Body of pancreas (tissue), 4 donors: Measurements from ENCODE around the gene DYNC1I1. TPM values are rescaled to one million over a fixed set of nuclear protein-coding genes. Genes with fewer than 3 reads are reported as not detected.

Experiments
- ATAC-seq: fragments of 150-250 bp; one replicate; pipeline ENCODE4 v1.9.1; 2016
- DNase-seq, 4 donors: peaks; one replicate each; pipeline ENCODE4 v3.0.0-alpha.2; 2019
- H3K27ac ChIP-seq, 4 donors: fragments of 200-600 bp; sonication (generic); 1 replicate in 3 of 4; 2 replicates in 1 of 4; pipeline versions ENCODE4 v1.5.1 to v1.6.1; 2016 to 2019; ENCODE audit warnings: mild to moderate bottlenecking in 1 of 4, mixed read lengths in 1 of 4, moderate library complexity in 1 of 4
- H3K27me3 ChIP-seq, 2 donors: fragments of 200-600 bp; sonication (generic); one replicate each; pipeline ENCODE4 v1.6.0; 2016; ENCODE audit warnings: mild to moderate bottlenecking in 1 of 2
- H3K36me3 ChIP-seq, 2 donors: fragments of 200-600 bp; sonication (generic); replicated peaks in 1 of 2; 2 replicates each; pipeline ENCODE4 v1.5.1; 2016; ENCODE audit warnings: low read depth in 2 of 2; ENCODE audit not compliant: insufficient read depth in 1 of 2
- H3K4me1 ChIP-seq: fragments of 200-600 bp; sonication (generic); one replicate; pipeline ENCODE4 v1.6.0; 2016
- H3K4me3 ChIP-seq, 2 donors: fragments of 200-600 bp; sonication (generic); 1 replicate in 1 of 2; 2 replicates in 1 of 2; pipeline ENCODE4 v1.5.1; 2016 to 2019
- H3K9me3 ChIP-seq, 3 donors: fragments of 200-600 bp; sonication (generic); 1 replicate in 2 of 3; 2 replicates in 1 of 3; pipeline ENCODE4 v1.5.1; 2016
- CTCF ChIP-seq, 7 experiments: fragments of 450-650 bp in 4 of 7; fragments of 200-600 bp in 3 of 7; sonication (generic) in 3 of 7; IDR thresholded peaks; one replicate each; pipeline ENCODE4 v1.5.1; 2016 to 2019; ENCODE audit warnings: antibody characterized with exemption in 7 of 7
- POLR2A ChIP-seq, 3 donors: fragments of 450-650 bp; IDR thresholded peaks; one replicate each; pipeline ENCODE4 v1.6.1; 2016; ENCODE audit warnings: antibody characterized with exemption in 3 of 3, mild to moderate bottlenecking in 2 of 3
- WGBS, 2 donors: methylation state at CpG; one replicate each; pipeline ENCODE4 v1.1.5; 2017; 5-methylcytosine and 5-hydroxymethylcytosine counted together
- intact Hi-C: fragments of 100-400 bp; cut with DNase I; formaldehyde crosslinking; loops from one replicate; pipeline ENCODE4 v1.15.1; 2023
- total RNA-seq, 2 donors: library from RNA; depleted of rRNA; stranded (reverse); fragments of >200 nt; gene quantifications; one replicate each; pipeline ENCODE4 v1.1.0, GENCODE V29; 2016

DYNC1I1 gene
- total RNA-seq, 2 donors from 2014 or later: 1.3 to 4.2 TPM

- Histone ChIP-seq H3K27ac (no peak overlapping the region), H3K27me3 (no peaks in the 10 kb centered on the region), H3K4me1 (no peaks in the 10 kb centered on the region), H3K36me3 (no peaks in the 10 kb centered on the region), H3K9me3 (no peaks in the 10 kb centered on the region), H3K4me3 (no peak overlapping the region)
- DNase-seq (no peak), ATAC-seq (no peak)
- WGBS, 2 donors: 68 to 72% methylated on average over 5 of the region's 5 CpGs
- TF ChIP-seq POLR2A (IDR thresholded peaks at IDR 0.05) (no peak), CTCF (IDR thresholded peaks at IDR 0.05) (no peak)
- intact Hi-C loops: no loop called here
Measured at GRCh38 chr7:95960706-95961244, 188.4 kb downstream of the DYNC1I1 start.

- Histone ChIP-seq H3K27ac (no peak overlapping the region), H3K9me3 (no peaks in the 10 kb centered on the region), H3K27me3 (no peaks in the 10 kb centered on the region), H3K36me3 (no peaks in the 10 kb centered on the region), H3K4me1 (no peaks in the 10 kb centered on the region), H3K4me3 (no peak overlapping the region)
- no peak for TF ChIP-seq CTCF (IDR thresholded peaks at IDR 0.05)
- TF ChIP-seq POLR2A (IDR thresholded peaks at IDR 0.05): no peak
- 25 to 37% methylated on average over 1 of the region's 1 CpG for WGBS, 2 donors
- no peak for DNase-seq
- no peak for ATAC-seq
- intact Hi-C loops: no loop called here
Measured at GRCh38 chr7:95963446-95963990, 191.2 kb downstream of the DYNC1I1 start.

GRCh38 chr7:95971716-95972115 lies 199.4 kb downstream of the DYNC1I1 start:
- H3K27ac ChIP-seq: no peak overlapping the region
- 76 to 82% methylated on average over 6 of the region's 6 CpGs for WGBS, 2 donors
- intact Hi-C loops: no loop called here

DNA sequence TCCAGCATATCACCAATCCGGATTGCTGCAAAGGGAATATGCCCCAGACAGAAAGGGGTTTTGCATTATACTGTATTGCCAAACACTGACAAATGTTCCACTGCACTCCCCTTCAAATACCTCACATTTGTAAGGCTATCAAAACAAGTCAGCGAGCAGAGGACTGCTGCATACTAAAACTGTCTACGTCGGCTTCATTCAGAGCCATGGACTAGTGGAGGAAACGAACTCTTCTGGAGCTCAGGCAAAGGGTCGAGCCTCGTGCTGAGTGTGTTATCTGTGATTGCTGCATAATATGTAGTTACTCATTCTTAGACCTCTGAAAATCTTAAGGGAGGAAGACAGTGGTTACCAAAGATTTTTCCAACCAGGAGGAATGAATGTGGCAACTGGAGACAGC lies 200.2 kb downstream of the DYNC1I1 start:
- H3K27ac ChIP-seq: no peak overlapping the region
- ATAC-seq: no peak

More at GRCh38 chr7:95971716-95972115, 199.4 kb downstream of the DYNC1I1 start:
- Histone ChIP-seq H3K4me3 (no peak overlapping the region), H3K27me3 (no peaks in the 10 kb centered on the region), H3K36me3 (no peaks in the 10 kb centered on the region), H3K4me1 (no peaks in the 10 kb centered on the region), H3K9me3 (no peaks in the 10 kb centered on the region)
- DNase-seq (no peak), ATAC-seq (no peak)
- TF ChIP-seq POLR2A (IDR thresholded peaks at IDR 0.05) (no peak), CTCF (IDR thresholded peaks at IDR 0.05) (no peak)

More for the DNA sequence above, 200.2 kb downstream of the DYNC1I1 start:
- H3K27me3 ChIP-seq: no peaks in the 10 kb centered on the region
- WGBS, 2 donors: 45 to 58% methylated on average over 7 of the region's 7 CpGs
- intact Hi-C loops: no loop called here
- H3K9me3 ChIP-seq: no peaks in the 10 kb centered on the region
- no peaks in the 10 kb centered on the region for H3K36me3 ChIP-seq
- no peaks in the 10 kb centered on the region for H3K4me1 ChIP-seq
- no peak for DNase-seq
- TF ChIP-seq CTCF (IDR thresholded peaks at IDR 0.05) (no peak), POLR2A (IDR thresholded peaks at IDR 0.05) (no peak)
- H3K4me3 ChIP-seq: no peak overlapping the region
